ENCODE data around the gene IFFO2. TPM values are rescaled to one million over a fixed set of nuclear protein-coding genes. Genes with fewer than 3 reads are reported as not detected.

The IFFO2 gene
- total and polyA plus RNA-seq, 2 donors = 4.3 to 14.2 TPM

GRCh38 chr1:18989176-18989799 lies 32.8 kb upstream of the IFFO2 start:
- Histone ChIP-seq H3K27ac (ENCODE audit: low read depth) (no peak overlapping the region), H3K36me3 (ENCODE audit: insufficient read depth) (no peaks in the 10 kb centered on the region), H3K4me1 (ENCODE audit: insufficient read depth) (no peaks in the 10 kb centered on the region), H3K4me3 (ENCODE audit: low read depth, low read length) (no peak overlapping the region)
- 79% methylated on average over 11 of the region's 11 CpGs for WGBS
- DNase-seq (ENCODE audit: extremely low spot score) = no peak

DNA sequence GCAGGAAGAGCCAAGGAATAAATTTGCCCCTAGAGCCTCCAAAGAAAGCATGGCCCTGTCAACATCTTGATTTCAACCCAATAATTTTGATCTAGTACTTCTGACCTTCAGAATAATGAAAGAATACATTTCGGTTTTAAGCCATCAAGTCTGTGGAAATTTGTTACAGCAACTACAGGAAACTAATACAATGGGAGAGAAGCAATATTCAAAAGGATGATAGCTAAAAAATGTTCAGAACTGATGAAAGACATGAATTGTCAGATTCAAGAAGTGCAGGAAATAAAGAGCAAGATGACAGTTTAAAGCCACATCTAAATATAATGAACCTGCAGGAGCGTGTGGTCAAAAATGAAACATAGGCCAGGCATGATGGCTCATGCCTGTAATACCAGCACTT lies 24.8 kb upstream of the IFFO2 start:
- Histone ChIP-seq H3K4me1 (ENCODE audit: insufficient read depth) (no peaks in the 10 kb centered on the region), H3K27ac (ENCODE audit: low read depth) (no peak overlapping the region), H3K4me3 (ENCODE audit: low read depth, low read length) (no peak overlapping the region), H3K36me3 (ENCODE audit: insufficient read depth) (no peaks in the 10 kb centered on the region)
- 96% methylated on average over 2 of the region's 2 CpGs for WGBS
- DNase-seq (ENCODE audit: extremely low spot score) = no peak

- DNase-seq (ENCODE audit: extremely low spot score) = no peak
- no peak overlapping the region for H3K27ac ChIP-seq (ENCODE audit: low read depth)
- no peaks in the 10 kb centered on the region for H3K4me1 ChIP-seq (ENCODE audit: insufficient read depth)
- no peaks in the 10 kb centered on the region for H3K36me3 ChIP-seq (ENCODE audit: insufficient read depth)
- H3K4me3 ChIP-seq (ENCODE audit: low read depth, low read length) = no peak overlapping the region
- 57% methylated on average over 2 of the region's 2 CpGs for WGBS
These were observed 22.2 kb upstream of the IFFO2 start for GRCh38 chr1:18978706-18979105.

- no peak for DNase-seq (ENCODE audit: extremely low spot score)
- Histone ChIP-seq H3K4me1 (ENCODE audit: insufficient read depth) (no peaks in the 10 kb centered on the region), H3K36me3 (ENCODE audit: insufficient read depth) (no peaks in the 10 kb centered on the region), H3K4me3 (ENCODE audit: low read depth, low read length) (no peak overlapping the region), H3K27ac (ENCODE audit: low read depth) (no peak overlapping the region)
- WGBS = 66% methylated on average over 7 of the region's 7 CpGs
These were observed 21.0 kb upstream of the IFFO2 start for GRCh38 chr1:18977428-18977827.

- 90% methylated on average over 8 of the region's 8 CpGs for WGBS
- Histone ChIP-seq H3K36me3 (ENCODE audit: insufficient read depth) (no peaks in the 10 kb centered on the region), H3K4me1 (ENCODE audit: insufficient read depth) (no peaks in the 10 kb centered on the region), H3K4me3 (ENCODE audit: low read depth, low read length) (no peak overlapping the region), H3K27ac (ENCODE audit: low read depth) (no peak overlapping the region)
- DNase-seq (ENCODE audit: extremely low spot score) = no peak
These were observed 19.6 kb upstream of the IFFO2 start for GRCh38 chr1:18976096-18976495.

- Histone ChIP-seq H3K27ac (ENCODE audit: low read depth) (no peak overlapping the region), H3K36me3 (ENCODE audit: insufficient read depth) (no peaks in the 10 kb centered on the region), H3K4me3 (ENCODE audit: low read depth, low read length) (no peak overlapping the region), H3K4me1 (ENCODE audit: insufficient read depth) (no peaks in the 10 kb centered on the region)
- 61% methylated on average over 7 of the region's 7 CpGs for WGBS
- DNase-seq (ENCODE audit: extremely low spot score) = no peak
These were observed 18.1 kb upstream of the IFFO2 start for GRCh38 chr1:18974606-18975005.

DNA sequence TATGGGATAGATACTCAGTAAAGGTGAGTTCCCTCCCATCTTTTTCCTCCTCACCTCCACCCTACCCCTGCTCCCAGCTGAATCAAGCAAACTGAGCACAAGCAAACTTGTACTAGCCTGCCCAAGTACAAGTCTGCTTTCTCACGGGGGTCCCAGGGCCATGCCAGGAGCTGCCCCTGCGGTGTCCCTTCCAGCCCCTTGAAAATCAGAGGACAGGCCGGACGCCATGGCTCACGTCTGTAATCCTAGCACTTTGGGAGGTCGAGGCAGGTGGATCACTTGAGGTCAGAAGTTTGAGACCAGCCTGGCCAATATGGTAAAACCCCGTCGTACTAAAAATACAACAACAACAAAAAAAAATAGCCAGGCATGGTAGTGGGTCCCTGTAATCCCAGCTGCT lies 17.5 kb upstream of the IFFO2 start:
- Histone ChIP-seq H3K36me3 (ENCODE audit: insufficient read depth) (no peaks in the 10 kb centered on the region), H3K4me3 (ENCODE audit: low read depth, low read length) (no peak overlapping the region), H3K4me1 (ENCODE audit: insufficient read depth) (no peaks in the 10 kb centered on the region), H3K27ac (ENCODE audit: low read depth) (no peak overlapping the region)
- WGBS = 90% methylated on average over 8 of the region's 8 CpGs
- DNase-seq (ENCODE audit: extremely low spot score) = no peak

DNA sequence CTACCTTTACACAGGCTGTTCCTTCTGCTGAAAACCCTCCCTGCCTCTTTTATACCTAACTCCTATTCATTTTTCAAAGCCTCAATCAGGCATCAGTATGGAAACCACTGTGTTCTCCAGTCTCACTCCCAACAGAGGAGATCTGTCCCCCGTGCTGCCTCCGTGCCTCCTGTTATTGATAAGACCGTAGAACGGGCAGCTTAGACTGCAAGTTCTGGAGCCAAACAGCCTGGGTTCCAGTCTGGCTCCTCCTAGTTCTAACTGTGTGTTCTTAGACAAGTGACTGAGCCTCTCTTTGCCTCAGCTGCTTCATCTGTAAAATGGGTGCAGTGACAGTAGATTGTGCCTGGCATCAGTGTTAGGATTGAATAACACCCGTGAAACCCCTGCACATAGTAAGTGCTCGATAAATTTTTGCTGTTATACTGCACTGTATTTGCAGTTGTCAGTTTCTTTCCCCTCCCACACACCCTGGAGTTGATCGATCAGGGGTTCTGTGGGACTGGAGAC lies 17.0 kb upstream of the IFFO2 start:
- WGBS = 80% methylated on average over 7 of the region's 7 CpGs
- Histone ChIP-seq H3K4me3 (ENCODE audit: low read depth, low read length) (no peak overlapping the region), H3K4me1 (ENCODE audit: insufficient read depth) (no peaks in the 10 kb centered on the region), H3K36me3 (ENCODE audit: insufficient read depth) (no peaks in the 10 kb centered on the region), H3K27ac (ENCODE audit: low read depth) (no peak overlapping the region)
- DNase-seq (ENCODE audit: extremely low spot score) = no peak

DNA sequence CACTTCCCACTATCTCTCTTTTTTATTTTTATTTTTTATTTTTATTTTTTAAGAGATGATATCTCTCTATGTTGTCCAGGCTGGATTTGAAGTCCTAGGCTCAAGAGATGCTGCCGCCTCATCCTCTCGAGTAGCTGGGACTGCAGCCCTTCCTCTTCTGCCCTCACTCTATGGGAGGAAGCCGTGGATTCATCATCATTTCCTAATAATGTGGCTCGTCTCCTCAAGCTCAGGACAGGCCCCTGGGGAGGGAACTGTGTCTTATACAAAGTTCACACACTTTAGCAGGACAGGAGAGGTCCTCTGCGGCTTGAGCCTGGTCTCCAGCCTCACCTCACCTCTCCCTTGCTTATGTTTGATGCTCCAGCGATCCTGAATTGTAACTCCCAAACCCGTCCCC lies 16.5 kb upstream of the IFFO2 start:
- no peaks in the 10 kb centered on the region for H3K36me3 ChIP-seq (ENCODE audit: insufficient read depth)
- H3K27ac ChIP-seq (ENCODE audit: low read depth) = no peak overlapping the region
- H3K4me1 ChIP-seq (ENCODE audit: insufficient read depth) = no peaks in the 10 kb centered on the region
- 60% methylated on average over 7 of the region's 7 CpGs for WGBS
- no peak overlapping the region for H3K4me3 ChIP-seq (ENCODE audit: low read depth, low read length)
- DNase-seq (ENCODE audit: extremely low spot score) = no peak

DNA sequence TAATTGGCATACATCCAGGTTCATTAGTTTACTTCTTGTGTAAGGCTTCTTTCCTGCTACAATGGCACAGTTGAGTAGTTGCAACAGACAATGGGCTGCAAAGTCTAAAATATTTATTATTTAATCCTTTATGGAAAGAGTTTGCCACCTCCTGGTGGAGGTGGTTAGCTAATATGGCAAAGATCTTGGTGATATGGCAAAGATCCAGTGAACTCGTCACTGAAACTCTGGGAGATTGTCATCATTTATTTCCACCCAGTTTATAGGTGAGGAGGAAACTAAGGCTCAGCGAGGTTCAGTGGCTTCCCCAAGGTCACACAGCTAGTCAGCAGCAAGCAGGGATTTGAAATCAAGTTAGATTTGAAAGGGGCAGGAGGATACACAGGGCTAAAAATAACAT lies 16.1 kb upstream of the IFFO2 start:
- no peaks in the 10 kb centered on the region for H3K4me1 ChIP-seq (ENCODE audit: insufficient read depth)
- H3K27ac ChIP-seq (ENCODE audit: low read depth) = no peak overlapping the region
- no peak overlapping the region for H3K4me3 ChIP-seq (ENCODE audit: low read depth, low read length)
- H3K36me3 ChIP-seq (ENCODE audit: insufficient read depth) = no peaks in the 10 kb centered on the region
- WGBS = 18% methylated on average over 2 of the region's 2 CpGs
- DNase-seq (ENCODE audit: extremely low spot score) = no peak

DNA sequence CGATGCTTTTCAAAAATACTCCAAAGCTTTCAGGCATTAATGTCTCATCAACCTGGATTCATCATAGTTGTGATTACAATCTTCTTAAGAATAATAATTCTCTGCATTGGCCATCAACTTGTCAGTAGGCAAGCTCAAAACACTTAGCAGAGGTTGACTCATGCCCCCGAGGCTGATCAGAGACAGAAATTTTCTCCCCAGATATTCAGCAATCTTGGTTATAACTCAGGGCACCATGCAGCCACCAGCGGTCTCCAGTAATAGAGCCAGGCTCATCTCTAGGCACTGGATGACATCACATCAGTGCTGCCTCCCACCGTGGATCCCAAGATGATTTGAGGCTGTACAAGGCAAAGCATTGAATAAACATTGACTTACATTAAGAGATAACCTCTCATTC lies 14.3 kb upstream of the IFFO2 start:
- no peak overlapping the region for H3K4me3 ChIP-seq (ENCODE audit: low read depth, low read length)
- H3K27ac ChIP-seq (ENCODE audit: low read depth) = no peak overlapping the region
- no peaks in the 10 kb centered on the region for H3K4me1 ChIP-seq (ENCODE audit: insufficient read depth)
- 51% methylated on average over 4 of the region's 4 CpGs for WGBS
- DNase-seq (ENCODE audit: extremely low spot score) = no peak
- H3K36me3 ChIP-seq (ENCODE audit: insufficient read depth) = no peaks in the 10 kb centered on the region

- WGBS = 86% methylated on average over 7 of the region's 7 CpGs
- Histone ChIP-seq H3K27ac (ENCODE audit: low read depth) (no peak overlapping the region), H3K4me3 (ENCODE audit: low read depth, low read length) (no peak overlapping the region), H3K4me1 (ENCODE audit: insufficient read depth) (no peaks in the 10 kb centered on the region), H3K36me3 (ENCODE audit: insufficient read depth) (no peaks in the 10 kb centered on the region)
- no peak for DNase-seq (ENCODE audit: extremely low spot score)
These were observed 13.9 kb upstream of the IFFO2 start for GRCh38 chr1:18970358-18970757.

DNA sequence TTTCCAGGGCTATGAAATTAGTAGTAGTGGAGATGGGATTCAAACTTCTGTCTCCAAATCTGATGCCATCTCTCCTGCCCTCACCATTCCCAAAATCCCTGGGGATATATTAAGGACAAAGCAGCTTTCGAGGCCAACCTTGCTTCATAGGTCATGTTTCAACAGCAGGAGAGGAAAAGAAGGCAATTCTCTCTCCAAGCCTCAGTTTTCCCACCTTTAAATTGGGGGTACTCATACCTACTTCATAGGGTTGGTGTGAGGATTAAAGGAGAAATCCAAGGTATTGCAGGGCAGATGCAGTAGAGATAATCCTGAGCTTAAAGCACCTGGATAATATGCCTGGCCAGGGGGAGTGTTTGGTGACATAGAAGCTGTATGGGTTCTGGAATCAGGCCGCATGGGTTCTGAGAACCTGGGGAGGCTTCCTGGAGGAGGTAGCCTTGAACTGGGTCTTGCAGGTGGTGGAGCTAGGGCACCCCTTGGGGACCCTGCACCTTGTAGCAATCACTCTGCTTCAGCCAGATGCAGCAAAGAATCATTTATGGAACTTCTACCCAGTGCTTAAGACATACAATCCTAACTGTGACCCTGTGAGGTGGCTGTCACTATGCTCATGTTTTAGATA lies 10.7 kb upstream of the IFFO2 start:
- no peak for DNase-seq (ENCODE audit: extremely low spot score)
- H3K4me1 ChIP-seq (ENCODE audit: insufficient read depth) = no peaks in the 10 kb centered on the region
- WGBS = 82% methylated on average over 2 of the region's 2 CpGs
- H3K27ac ChIP-seq (ENCODE audit: low read depth) = no peak overlapping the region
- no peak overlapping the region for H3K4me3 ChIP-seq (ENCODE audit: low read depth, low read length)
- no peaks in the 10 kb centered on the region for H3K36me3 ChIP-seq (ENCODE audit: insufficient read depth)

DNA sequence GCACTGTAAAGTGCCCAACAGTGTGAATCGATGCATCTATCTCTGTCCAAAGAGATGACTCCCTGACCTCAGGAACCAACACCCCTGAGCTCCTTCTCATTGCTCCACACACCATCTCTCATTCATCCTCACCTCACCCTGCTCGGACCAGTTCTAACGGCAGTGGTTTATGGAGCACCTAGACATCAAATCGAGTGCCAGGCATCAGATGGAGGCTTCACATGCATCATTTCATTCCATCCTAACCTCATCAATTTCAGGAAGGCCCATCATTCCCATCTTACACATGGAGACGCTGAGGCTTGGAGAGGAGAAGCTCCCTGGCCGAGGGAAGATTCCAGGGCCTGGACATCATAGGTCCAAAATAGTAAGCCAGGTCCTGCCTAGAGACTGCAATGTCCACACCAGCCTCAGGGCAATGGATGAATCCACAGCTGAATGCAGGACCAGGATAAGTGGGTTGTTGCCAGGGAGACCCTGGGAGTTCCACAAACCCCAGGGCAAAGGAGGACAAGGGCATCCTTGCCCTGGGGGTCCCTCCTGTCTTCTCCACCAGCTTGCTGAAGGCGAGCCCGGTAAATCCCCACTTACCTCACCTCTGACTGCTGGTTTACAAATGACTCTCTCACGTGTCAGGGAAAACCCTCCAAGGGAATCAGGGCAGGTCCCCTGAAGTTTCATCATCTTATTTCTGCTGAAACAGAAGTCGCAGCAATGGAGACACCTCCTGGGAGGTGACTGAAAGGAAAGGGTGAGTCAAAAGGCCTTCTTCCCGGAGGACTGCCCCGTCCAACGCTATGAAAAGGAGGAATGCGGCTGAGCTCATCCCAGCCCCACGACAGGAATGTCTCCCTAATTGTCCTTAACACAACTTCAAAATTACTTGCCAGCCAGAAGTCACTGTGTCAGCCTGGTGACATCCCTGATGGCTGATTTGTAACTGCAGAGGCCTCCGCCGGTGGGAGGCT lies 9.0 kb upstream of the IFFO2 start:
- Histone ChIP-seq H3K36me3 (ENCODE audit: insufficient read depth) (no peaks in the 10 kb centered on the region), H3K27ac (ENCODE audit: low read depth) (no peak overlapping the region), H3K4me3 (ENCODE audit: low read depth, low read length) (no peak overlapping the region), H3K4me1 (ENCODE audit: insufficient read depth) (no peaks in the 10 kb centered on the region)
- 75% methylated on average over 17 of the region's 17 CpGs for WGBS
- DNase-seq (ENCODE audit: extremely low spot score) = no peak
